WI38 (cell line): ENCODE results near the gene ABCC3.
"Not testable (repeated sequence)": the region's sequence is repeated elsewhere in the genome, so short reads cannot be mapped to it uniquely, and the experiment has no call there.

Source experiments
- H3K4me3 ChIP-seq: 2 replicates; pipeline ENCODE4 v1.5.1; 2011; ENCODE audit warnings: low read depth, mild to moderate bottlenecking, control low read depth, low read length
- TF ChIP-seq, protein P1 (sequence below): IDR thresholded peaks from 2 replicates; pipeline ENCODE4 v1.5.1; 2012; ENCODE audit warnings: low read depth, mild to moderate bottlenecking, control low read depth, low read length

The ABCC3 gene

DNA sequence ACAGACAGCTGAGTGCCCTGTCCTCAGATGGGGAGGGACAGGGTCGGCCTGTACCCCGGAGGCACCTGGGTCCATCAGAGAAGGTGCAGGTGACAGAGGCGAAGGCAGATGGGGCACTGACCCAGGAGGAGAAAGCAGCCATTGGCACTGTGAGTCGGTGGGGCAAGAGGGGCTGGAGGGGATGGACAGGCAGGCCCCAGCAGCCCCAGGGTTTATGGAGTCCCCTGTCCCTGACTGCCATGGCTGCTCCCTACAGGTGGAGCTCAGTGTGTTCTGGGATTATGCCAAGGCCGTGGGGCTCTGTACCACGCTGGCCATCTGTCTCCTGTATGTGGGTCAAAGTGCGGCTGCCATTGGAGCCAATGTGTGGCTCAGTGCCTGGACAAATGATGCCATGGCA, 40.9 kb downstream of the ABCC3 start:
- no peak overlapping the region for H3K4me3 ChIP-seq
- TF ChIP-seq, protein P1, sequence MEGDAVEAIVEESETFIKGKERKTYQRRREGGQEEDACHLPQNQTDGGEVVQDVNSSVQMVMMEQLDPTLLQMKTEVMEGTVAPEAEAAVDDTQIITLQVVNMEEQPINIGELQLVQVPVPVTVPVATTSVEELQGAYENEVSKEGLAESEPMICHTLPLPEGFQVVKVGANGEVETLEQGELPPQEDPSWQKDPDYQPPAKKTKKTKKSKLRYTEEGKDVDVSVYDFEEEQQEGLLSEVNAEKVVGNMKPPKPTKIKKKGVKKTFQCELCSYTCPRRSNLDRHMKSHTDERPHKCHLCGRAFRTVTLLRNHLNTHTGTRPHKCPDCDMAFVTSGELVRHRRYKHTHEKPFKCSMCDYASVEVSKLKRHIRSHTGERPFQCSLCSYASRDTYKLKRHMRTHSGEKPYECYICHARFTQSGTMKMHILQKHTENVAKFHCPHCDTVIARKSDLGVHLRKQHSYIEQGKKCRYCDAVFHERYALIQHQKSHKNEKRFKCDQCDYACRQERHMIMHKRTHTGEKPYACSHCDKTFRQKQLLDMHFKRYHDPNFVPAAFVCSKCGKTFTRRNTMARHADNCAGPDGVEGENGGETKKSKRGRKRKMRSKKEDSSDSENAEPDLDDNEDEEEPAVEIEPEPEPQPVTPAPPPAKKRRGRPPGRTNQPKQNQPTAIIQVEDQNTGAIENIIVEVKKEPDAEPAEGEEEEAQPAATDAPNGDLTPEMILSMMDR, result no peak

DNA sequence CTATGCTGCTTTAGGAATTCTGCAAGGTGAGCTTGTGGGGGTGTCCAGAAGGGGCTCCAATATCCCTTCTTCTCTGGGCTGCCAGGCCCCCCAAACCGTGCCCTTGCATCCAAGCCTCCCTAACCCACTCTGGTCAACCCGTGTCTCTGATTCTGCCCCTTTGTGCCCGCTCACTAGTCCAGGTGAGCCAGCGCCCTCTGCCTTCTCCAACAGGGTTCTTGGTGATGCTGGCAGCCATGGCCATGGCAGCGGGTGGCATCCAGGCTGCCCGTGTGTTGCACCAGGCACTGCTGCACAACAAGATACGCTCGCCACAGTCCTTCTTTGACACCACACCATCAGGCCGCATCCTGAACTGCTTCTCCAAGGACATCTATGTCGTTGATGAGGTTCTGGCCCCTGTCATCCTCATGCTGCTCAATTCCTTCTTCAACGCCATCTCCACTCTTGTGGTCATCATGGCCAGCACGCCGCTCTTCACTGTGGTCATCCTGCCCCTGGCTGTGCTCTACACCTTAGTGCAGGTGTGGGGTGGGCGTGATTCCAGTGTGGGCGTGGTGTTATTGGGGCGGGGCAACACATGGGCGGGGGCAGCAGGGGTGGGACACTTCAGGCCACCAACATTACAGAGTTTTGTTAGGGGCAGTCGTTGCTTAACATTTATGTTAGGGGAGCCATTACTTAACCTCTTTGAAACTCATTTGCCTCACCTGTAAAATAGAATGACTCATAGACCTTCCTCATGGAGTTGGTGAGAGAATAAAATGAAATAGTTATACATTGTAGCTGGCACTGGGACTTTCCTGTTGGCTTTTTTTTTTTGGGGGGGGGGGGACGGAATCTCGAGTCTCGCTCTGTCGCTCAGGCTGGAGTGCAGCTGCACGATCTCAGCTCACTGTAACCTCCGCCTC, 41.6 kb downstream of the ABCC3 start:
- H3K4me3 ChIP-seq, result no peak overlapping the region
- TF ChIP-seq, protein P1, result no peak

DNA sequence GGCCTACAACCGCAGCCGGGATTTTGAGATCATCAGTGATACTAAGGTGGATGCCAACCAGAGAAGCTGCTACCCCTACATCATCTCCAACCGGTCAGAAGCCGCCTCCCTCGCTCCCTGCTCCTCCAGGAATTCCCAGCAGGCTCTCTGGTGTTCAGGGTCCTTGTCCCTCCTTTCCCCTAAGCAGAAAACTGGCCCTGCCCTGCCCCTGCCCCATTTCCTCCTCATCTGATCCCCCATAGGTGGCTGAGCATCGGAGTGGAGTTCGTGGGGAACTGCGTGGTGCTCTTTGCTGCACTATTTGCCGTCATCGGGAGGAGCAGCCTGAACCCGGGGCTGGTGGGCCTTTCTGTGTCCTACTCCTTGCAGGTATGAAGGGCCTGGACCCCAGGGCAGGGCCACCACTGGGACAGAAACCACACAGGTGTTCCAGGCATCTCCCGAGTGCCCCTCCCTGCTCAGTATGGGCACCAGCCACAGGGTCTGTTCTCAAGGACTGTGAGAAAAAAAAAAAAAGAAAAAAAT, 43.2 kb downstream of the ABCC3 start:
- no peak overlapping the region for H3K4me3 ChIP-seq
- TF ChIP-seq, protein P1, result no peak

DNA sequence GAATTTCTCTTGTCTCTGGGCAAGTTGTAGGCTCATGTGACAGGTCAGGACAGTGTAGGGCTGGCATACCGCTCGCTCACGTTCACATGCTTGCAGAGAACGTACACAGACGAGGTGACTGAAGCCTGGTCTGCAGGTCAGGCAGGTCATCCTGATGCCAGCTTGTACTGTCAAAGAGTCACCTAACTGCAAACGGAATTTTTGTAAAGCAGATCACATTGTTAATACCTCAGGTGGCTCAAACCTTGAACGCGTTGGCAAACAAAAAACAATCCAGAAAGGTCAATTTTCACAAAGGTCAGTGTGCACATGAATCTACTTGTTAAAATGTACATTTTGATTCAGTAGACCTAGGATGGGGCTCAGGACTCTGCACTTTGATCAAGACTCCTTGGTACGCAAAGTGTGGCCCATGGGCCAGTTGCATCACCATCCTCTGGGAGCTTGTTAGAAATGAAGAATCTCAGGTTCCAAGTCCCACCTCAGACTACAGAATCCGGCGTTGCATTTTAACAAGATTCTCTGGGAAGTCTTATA, 44.4 kb downstream of the ABCC3 start:
- no peak overlapping the region for H3K4me3 ChIP-seq
- TF ChIP-seq, protein P1, result no peak

DNA sequence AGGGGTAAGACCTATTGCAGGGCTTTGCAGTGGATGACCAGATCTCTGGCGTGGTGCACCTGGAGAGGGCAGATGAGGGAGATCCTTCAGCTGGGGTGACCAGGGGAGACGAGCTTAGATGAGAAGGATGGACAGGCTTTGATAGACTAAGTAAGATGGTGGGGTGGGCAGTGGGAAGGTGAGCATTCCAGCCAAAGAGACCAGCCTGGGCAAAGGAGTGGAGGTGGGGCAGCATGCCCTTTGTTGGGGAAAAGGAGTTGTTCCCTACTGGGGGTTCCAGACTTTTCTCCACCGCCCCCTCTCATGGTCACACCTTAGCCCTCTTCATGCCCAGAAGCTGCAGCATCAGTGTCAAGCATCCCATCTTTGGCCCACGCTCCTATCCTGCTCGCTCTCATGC, 45.4 kb downstream of the ABCC3 start:
- H3K4me3 ChIP-seq, result no peak overlapping the region
- TF ChIP-seq, protein P1, result no peak

DNA sequence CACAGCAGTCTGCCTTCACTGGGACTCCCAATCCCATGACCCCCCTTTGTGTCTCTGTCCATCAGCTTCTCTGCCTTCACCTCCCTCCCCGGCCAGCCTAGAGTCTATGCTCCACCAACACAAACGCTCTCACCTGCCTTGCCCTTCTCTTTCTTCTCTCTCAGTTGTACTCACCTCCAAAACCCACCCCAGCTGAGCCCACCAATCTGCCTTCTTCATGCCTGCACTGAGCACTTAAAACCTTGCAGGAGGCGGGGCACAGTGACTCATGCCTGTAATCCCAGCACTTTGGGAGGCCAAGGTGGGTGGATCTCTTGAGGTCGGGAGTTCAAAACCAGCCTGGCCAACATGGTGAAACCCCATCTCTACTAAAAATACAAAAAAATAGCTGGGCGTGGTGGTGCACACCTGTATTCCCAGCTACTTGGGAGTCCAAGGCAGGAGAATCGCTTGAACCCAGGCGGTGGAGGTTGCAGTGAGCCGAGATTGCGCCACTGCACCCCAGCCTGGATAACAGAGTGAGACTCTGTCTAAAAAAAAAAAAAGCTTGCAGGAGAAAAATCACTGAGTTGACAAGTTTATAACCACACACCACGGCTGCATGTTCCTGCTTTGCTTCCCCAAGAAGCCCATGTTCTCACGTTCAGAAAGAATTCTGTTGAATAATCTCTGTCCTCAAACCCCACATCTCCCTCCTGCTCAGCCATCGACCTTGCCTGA, 46.0 kb downstream of the ABCC3 start:
- H3K4me3 ChIP-seq, result not testable (repeated sequence)

DNA sequence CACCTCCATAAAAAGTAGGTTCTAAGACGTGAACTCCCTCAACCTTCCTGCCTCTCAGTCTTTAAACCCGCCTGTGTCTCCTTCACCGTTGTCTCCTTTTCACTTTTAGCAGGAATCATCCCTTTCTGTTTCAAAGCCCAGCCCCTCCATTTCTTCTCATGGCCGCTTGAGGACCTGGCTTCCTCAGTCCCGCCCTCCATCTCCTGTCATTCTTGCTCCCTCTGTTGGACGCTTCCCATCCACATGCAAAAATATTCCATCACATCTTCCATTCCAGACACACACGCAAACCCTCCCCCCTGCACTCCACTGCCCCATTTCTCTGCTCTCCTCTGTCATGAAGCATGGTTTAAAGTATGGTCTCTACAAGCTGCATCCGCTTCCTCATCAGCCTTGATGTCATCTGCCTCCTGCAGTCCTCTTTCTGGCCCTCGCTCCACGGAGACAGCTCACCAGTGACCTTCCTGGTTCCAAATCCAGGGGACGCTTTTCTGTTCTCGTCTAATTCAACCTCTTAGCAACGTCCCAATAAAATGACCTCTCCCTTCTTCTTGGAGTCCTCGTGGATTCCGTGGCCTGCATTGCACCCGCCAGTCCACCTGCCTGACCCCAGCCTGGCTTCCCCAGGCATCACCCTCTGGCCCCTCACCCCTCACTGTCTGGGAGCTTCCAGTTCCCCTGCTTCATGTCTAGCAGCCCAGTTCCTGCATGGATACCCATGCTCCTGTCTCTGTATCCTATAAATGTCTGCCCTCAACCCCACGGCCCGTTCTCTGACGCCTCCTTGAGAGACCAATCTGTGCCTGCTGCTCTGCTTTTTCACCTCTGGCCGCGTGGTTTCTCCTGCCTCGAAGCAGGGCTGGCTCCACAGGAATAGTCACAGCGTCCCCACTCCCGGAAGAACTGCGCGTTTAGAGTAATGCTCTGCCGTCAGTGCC, 46.9 kb downstream of the ABCC3 start:
- TF ChIP-seq, protein P1, result peak; percentile 69

More for the DNA sequence above, 46.9 kb downstream of the ABCC3 start:
- H3K4me3 ChIP-seq, result no peak overlapping the region
